ENCODE data around the gene MT1M.
A peak's percentile ranks its signal among the peaks of the same experiment; 100 is the strongest.
"Not testable (repeated sequence)": the region's sequence is repeated elsewhere in the genome, so short reads cannot be mapped to it uniquely, and the experiment has no call there.

Gene MT1M

GRCh38 chr16:56632156-56632847 lies at the start of gene MT1M:
Gene MT1M (plus strand): TSS chr16:56632659. CDS start chr16:56632732, 73 bp downstream.
- Histone ChIP-seq H3K27me3 (ENCODE audit: control insufficient read depth, insufficient read depth, low read length) (peaks cover 95% of the 10 kb centered on the region), H3K4me3 (ENCODE audit: low read depth, low read length) (peak within 1 kb of the TSS; percentile 60), H3K36me3 (ENCODE audit: control insufficient read depth, insufficient read depth, low read length) (no peaks in the 10 kb centered on the region), H3K27ac (ENCODE audit: low read depth, low read length) (no peak within 1 kb of the TSS), H3K9ac (ENCODE audit: low read length) (peak within 1 kb of the TSS; percentile 73), H3K9me3 (ENCODE audit: control insufficient read depth, insufficient read depth, low read depth, low read length) (no peaks in the 10 kb centered on the region), H3K4me1 (ENCODE audit: control insufficient read depth, insufficient read depth, low read length) (peaks cover 15% of the 10 kb centered on the region)

DNA sequence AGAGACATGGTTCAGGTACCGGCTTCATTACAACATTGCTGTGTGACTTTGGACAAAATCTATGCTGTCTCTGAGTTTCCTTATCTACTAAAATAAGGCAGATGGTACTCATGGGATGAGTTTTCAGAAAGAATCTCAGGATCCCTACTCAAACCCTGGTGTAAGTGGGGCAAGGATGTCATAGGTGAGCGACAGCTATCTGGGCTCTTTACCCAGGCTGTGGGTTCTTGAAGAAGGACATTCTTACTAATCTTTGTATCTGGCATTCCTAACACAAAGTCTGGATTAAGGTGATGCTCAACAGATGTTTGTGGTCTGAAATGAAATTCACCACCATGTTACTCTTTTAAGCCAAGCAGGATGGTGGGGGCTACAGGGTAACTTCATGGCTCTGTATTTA lies 49.5 kb upstream of the MT1M start:
- not testable (repeated sequence) for H3K9ac ChIP-seq (ENCODE audit: low read length); H3K36me3 ChIP-seq (ENCODE audit: control insufficient read depth, insufficient read depth, low read length); H3K9me3 ChIP-seq (ENCODE audit: control insufficient read depth, insufficient read depth, low read depth, low read length); H3K4me3 ChIP-seq (ENCODE audit: low read depth, low read length); H3K27ac ChIP-seq (ENCODE audit: low read depth, low read length); H3K4me1 ChIP-seq (ENCODE audit: control insufficient read depth, insufficient read depth, low read length)
- peaks cover 28% of the 10 kb centered on the region for H3K27me3 ChIP-seq (ENCODE audit: control insufficient read depth, insufficient read depth, low read length)

DNA sequence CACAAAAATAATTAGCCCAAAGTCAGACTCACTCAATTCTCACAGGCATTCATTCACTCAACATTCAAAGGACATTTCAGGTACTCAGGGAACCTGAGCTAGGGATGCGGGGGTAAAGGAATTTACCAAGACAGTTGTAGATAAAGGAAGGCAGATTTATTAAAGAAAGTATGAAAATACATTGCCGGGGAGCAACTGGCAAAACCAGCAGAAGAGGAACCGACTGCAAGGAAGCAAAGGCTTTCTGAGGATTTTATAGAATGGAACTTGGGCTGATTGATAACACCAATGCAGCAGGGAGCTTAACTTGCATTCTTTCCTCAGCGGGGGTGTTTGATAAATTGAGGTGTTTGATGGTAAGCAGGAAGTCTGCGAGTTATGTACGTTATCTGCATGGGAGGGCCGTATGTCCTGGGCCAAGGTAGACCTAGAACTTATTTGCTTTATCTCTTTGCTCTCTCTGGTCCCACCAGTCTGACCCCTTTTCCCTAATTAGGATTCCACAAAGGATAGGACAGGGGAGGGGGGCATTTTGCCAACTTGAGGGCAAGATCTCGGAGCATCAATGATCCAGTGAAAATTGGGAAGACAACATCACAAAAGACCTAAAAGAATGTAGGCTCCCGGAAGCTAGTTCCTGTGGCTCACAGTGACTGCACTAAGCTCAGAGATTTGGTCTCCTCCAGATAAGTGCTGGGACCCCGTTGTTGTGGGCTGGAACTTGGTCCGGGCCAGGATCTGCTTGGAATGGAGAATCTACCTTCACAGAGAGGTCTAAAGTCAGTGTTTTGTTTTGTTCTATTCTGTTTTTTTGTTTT lies 48.9 kb upstream of the MT1M start:
- H3K27ac ChIP-seq (ENCODE audit: low read depth, low read length) = no peak overlapping the region
- H3K36me3 ChIP-seq (ENCODE audit: control insufficient read depth, insufficient read depth, low read length) = no peaks in the 10 kb centered on the region
- H3K27me3 ChIP-seq (ENCODE audit: control insufficient read depth, insufficient read depth, low read length) = peaks cover 35% of the 10 kb centered on the region
- peak overlapping the region; percentile 19 for H3K9ac ChIP-seq (ENCODE audit: low read length)
- H3K4me1 ChIP-seq (ENCODE audit: control insufficient read depth, insufficient read depth, low read length) = no peaks in the 10 kb centered on the region
- no peak overlapping the region for H3K4me3 ChIP-seq (ENCODE audit: low read depth, low read length)
- H3K9me3 ChIP-seq (ENCODE audit: control insufficient read depth, insufficient read depth, low read depth, low read length) = no peaks in the 10 kb centered on the region

- Histone ChIP-seq H3K27ac (ENCODE audit: low read depth, low read length) (no peak overlapping the region), H3K9me3 (ENCODE audit: control insufficient read depth, insufficient read depth, low read depth, low read length) (no peaks in the 10 kb centered on the region), H3K27me3 (ENCODE audit: control insufficient read depth, insufficient read depth, low read length) (peaks cover 42% of the 10 kb centered on the region), H3K4me1 (ENCODE audit: control insufficient read depth, insufficient read depth, low read length) (no peaks in the 10 kb centered on the region), H3K9ac (ENCODE audit: low read length) (no peak overlapping the region), H3K36me3 (ENCODE audit: control insufficient read depth, insufficient read depth, low read length) (no peaks in the 10 kb centered on the region), H3K4me3 (ENCODE audit: low read depth, low read length) (no peak overlapping the region)
These were observed 48.2 kb upstream of the MT1M start for GRCh38 chr16:56584276-56584675.

GRCh38 chr16:56588781-56589140 lies 43.7 kb upstream of the MT1M start:
- peak overlapping the region; percentile 57 for H3K4me3 ChIP-seq (ENCODE audit: low read depth, low read length)
- H3K36me3 ChIP-seq (ENCODE audit: control insufficient read depth, insufficient read depth, low read length) = no peaks in the 10 kb centered on the region
- H3K9ac ChIP-seq (ENCODE audit: low read length) = no peak overlapping the region
- peaks cover 83% of the 10 kb centered on the region for H3K27me3 ChIP-seq (ENCODE audit: control insufficient read depth, insufficient read depth, low read length)
- no peaks in the 10 kb centered on the region for H3K9me3 ChIP-seq (ENCODE audit: control insufficient read depth, insufficient read depth, low read depth, low read length)
- H3K27ac ChIP-seq (ENCODE audit: low read depth, low read length) = no peak overlapping the region
- H3K4me1 ChIP-seq (ENCODE audit: control insufficient read depth, insufficient read depth, low read length) = 0 out of 2 replicates have a peak, but pooled peaks cover 5% of the 10 kb centered on the region

DNA sequence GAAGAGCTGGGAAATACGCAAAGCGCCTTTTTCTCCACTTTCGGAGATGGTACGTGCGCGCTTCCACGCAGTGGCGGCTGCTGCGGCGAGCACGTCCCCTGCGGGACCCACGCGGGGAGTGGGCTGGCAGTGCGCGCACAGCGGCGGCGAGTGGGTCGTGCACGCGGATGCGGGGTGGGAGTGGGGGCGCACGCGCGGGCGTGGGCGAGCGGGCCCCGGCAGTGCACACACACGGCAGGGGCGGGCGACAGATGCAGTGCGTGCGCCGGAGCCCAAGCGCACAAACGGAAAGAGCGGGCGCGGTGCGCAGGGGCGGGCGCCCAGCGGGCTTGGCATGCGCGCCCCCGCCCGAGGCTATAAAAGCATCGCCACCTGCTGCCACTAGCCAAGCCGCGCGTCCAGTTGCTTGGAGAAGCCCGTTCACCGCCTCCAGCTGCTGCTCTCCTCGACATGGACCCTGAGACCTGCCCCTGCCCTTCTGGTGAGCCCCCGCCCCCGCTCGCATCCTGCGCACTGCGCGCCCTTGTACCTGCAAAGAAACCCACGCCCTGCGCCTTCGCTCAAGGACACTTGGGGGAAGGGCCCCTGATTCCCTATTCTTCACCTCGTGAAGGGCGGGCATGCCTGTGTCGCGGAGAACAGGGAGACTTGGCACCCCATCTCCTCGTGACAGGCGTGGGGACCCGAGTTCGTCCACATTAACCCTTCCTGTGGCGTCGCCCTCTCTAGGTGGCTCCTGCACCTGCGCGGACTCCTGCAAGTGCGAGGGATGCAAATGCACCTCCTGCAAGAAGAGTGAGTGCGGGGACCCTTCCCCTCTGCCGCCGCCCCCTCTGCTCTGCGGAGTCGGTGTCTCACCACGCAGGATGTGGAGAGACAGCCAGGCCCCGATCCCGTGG lies 43.1 kb upstream of the MT1M start, which contains the start of gene MT3:
TSS of gene MT3 (plus strand) at position 388 of the 899 bp plus-strand sequence. CDS start at position 451, 63 bp downstream.
- Histone ChIP-seq H3K36me3 (ENCODE audit: control insufficient read depth, insufficient read depth, low read length) (no peaks in the 10 kb centered on the region), H3K9ac (ENCODE audit: low read length) (no peak within 1 kb of the TSS), H3K9me3 (ENCODE audit: control insufficient read depth, insufficient read depth, low read depth, low read length) (no peaks in the 10 kb centered on the region), H3K27ac (ENCODE audit: low read depth, low read length) (no peak within 1 kb of the TSS), H3K27me3 (ENCODE audit: control insufficient read depth, insufficient read depth, low read length) (peaks cover 81% of the 10 kb centered on the region), H3K4me1 (ENCODE audit: control insufficient read depth, insufficient read depth, low read length) (0 out of 2 replicates have a peak, but pooled peaks cover 5% of the 10 kb centered on the region), H3K4me3 (ENCODE audit: low read depth, low read length) (peak within 1 kb of the TSS; percentile 57)

GRCh38 chr16:56591377-56592060 lies 40.9 kb upstream of the MT1M start:
- 0 out of 2 replicates have a peak, but pooled peaks cover 5% of the 10 kb centered on the region for H3K4me1 ChIP-seq (ENCODE audit: control insufficient read depth, insufficient read depth, low read length)
- no peak overlapping the region for H3K27ac ChIP-seq (ENCODE audit: low read depth, low read length)
- H3K9ac ChIP-seq (ENCODE audit: low read length) = no peak overlapping the region
- H3K27me3 ChIP-seq (ENCODE audit: control insufficient read depth, insufficient read depth, low read length) = peaks cover 68% of the 10 kb centered on the region
- no peak overlapping the region for H3K4me3 ChIP-seq (ENCODE audit: low read depth, low read length)
- no peaks in the 10 kb centered on the region for H3K9me3 ChIP-seq (ENCODE audit: control insufficient read depth, insufficient read depth, low read depth, low read length)
- H3K36me3 ChIP-seq (ENCODE audit: control insufficient read depth, insufficient read depth, low read length) = no peaks in the 10 kb centered on the region

GRCh38 chr16:56593573-56594291 lies 38.7 kb upstream of the MT1M start:
- 0 out of 2 replicates have a peak, but pooled peaks cover 5% of the 10 kb centered on the region for H3K4me1 ChIP-seq (ENCODE audit: control insufficient read depth, insufficient read depth, low read length)
- no peak overlapping the region for H3K9ac ChIP-seq (ENCODE audit: low read length)
- H3K27me3 ChIP-seq (ENCODE audit: control insufficient read depth, insufficient read depth, low read length) = peaks cover 46% of the 10 kb centered on the region
- no peaks in the 10 kb centered on the region for H3K36me3 ChIP-seq (ENCODE audit: control insufficient read depth, insufficient read depth, low read length)
- H3K4me3 ChIP-seq (ENCODE audit: low read depth, low read length) = no peak overlapping the region
- no peak overlapping the region for H3K27ac ChIP-seq (ENCODE audit: low read depth, low read length)
- H3K9me3 ChIP-seq (ENCODE audit: control insufficient read depth, insufficient read depth, low read depth, low read length) = no peaks in the 10 kb centered on the region

- Histone ChIP-seq H3K27ac (ENCODE audit: low read depth, low read length) (no peak overlapping the region), H3K9ac (ENCODE audit: low read length) (no peak overlapping the region), H3K9me3 (ENCODE audit: control insufficient read depth, insufficient read depth, low read depth, low read length) (no peaks in the 10 kb centered on the region), H3K4me3 (ENCODE audit: low read depth, low read length) (no peak overlapping the region), H3K4me1 (ENCODE audit: control insufficient read depth, insufficient read depth, low read length) (0 out of 2 replicates have a peak, but pooled peaks cover 5% of the 10 kb centered on the region), H3K27me3 (ENCODE audit: control insufficient read depth, insufficient read depth, low read length) (peaks cover 41% of the 10 kb centered on the region), H3K36me3 (ENCODE audit: control insufficient read depth, insufficient read depth, low read length) (no peaks in the 10 kb centered on the region)
These were observed 38.2 kb upstream of the MT1M start for GRCh38 chr16:56594292-56594619.

Measured in HUES6 (cell line).